22Rv1 (cell line): ENCODE measurements around the gene HSPB1.
A peak's percentile ranks its signal among the peaks of the same experiment; 100 is the strongest.

Source experiments
- H3K27ac ChIP-seq: fragments of 450-650 bp; 2 replicates; pipeline ENCODE4 v1.5.1; 2017
- CTCF ChIP-seq: fragments of 450-650 bp; IDR thresholded peaks from 2 replicates; pipeline ENCODE4 v1.5.1; 2017; ENCODE audit warnings: mild to moderate bottlenecking
- ZFX ChIP-seq: fragments of 450-650 bp; IDR thresholded peaks from 2 replicates; pipeline ENCODE4 v1.6.1; 2017; ENCODE audit warnings: antibody characterized with exemption, borderline replicate concordance

HSPB1 gene

DNA sequence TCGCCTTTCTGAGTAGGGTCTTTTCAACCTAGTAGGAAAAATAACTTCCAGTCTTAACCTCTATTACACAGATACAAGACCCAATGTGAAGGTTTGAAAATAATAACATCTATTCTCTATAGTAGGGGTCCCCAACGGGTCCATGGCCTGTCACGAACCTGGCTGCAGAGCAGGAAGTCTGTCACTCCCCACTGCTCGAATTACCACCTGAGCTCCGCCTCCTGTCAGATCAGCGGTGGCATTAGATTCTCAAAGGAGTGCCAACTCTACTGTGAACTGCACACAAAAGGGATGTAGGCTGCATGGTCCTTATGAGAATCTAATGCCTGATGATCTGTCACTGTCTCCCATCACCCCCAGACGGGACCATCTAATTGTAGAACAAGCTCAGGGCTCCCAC lies 48.9 kb downstream of the HSPB1 start:
- no peak for TF ChIP-seq ZFX
- no peak for TF ChIP-seq CTCF

DNA sequence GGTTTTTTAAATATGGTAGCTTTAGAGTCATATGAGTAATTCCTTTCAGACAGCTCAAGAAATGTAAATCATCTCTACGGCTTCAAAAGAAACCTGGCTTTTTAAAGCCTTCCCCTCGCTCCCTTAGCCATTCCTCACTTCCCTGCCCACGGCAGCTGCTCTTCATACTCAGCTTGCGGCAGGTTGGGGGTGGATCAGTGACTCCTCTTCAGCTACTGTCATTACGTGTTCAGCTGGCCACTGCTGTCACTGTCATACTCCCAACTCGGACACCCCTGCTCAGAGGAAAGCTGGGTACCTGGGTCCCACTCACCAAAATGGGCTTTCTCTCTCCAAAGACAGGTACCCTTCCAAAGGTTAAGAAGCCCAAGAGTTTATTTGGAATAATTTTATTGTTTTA lies 49.7 kb downstream of the HSPB1 start:
- no peak for TF ChIP-seq ZFX
- TF ChIP-seq CTCF: no peak

More for the DNA sequence above, 48.9 kb downstream of the HSPB1 start:
- peak overlapping the region; percentile 10; the same call in 1 of the 2 replicates for H3K27ac ChIP-seq

DNA sequence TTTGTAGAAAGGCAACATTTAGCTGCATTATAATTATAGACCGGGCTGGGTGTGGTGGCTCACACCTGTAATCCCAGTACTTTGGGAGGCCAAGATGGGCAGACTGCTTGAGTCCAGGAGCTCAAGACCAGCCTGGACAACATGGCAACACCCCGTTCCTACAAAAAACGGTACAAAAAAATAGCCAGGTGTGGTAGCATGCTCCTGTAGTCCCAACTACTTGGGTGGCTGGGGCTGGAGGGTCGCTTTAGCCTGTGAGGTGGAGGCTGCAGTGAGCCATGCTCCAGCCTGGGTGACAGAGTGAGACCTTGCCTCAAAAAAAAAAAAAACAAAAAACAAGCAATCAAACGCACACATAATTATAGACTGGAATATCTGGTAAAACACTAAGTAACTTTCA lies 51.3 kb downstream of the HSPB1 start:
- TF ChIP-seq ZFX (no peak), CTCF (no peak)
- no peak overlapping the region for H3K27ac ChIP-seq

More for the DNA sequence above, 49.7 kb downstream of the HSPB1 start:
- H3K27ac ChIP-seq: peak overlapping the region; percentile 10; the same call in 1 of the 2 replicates
